Duodenal mucosa (tissue), 2 donors: ENCODE data around the gene CXCL13.
"Not testable (repeated sequence)": the region's sequence is repeated elsewhere in the genome, so short reads cannot be mapped to it uniquely, and the experiment has no call there.

ENCODE experiments used
- H3K27ac ChIP-seq: one replicate; pipeline ENCODE4 v1.7.0; 2013; ENCODE audit warnings: low read depth, low read length
- H3K27me3 ChIP-seq, 2 donors: one replicate each; pipeline ENCODE4 v1.7.0; 2013; ENCODE audit warnings: low read length in 2 of 2, control low read depth in 1 of 2; ENCODE audit not compliant: insufficient read depth in 2 of 2, control insufficient read depth in 1 of 2
- H3K36me3 ChIP-seq, 2 donors: one replicate each; pipeline ENCODE4 v1.7.0; 2013; ENCODE audit warnings: low read length in 2 of 2, control low read depth in 1 of 2; ENCODE audit not compliant: insufficient read depth in 2 of 2, control insufficient read depth in 1 of 2
- H3K4me1 ChIP-seq, 2 donors: one replicate each; pipeline ENCODE4 v1.7.0; 2013; ENCODE audit warnings: low read length in 2 of 2, control low read depth in 1 of 2; ENCODE audit not compliant: insufficient read depth in 2 of 2, control insufficient read depth in 1 of 2
- H3K4me3 ChIP-seq, 2 donors: one replicate each; pipeline ENCODE4 v1.7.0; 2013; ENCODE audit warnings: low read length in 2 of 2, low read depth in 1 of 2
- H3K9ac ChIP-seq, 2 donors: one replicate each; pipeline ENCODE4 v1.7.0; 2013; ENCODE audit warnings: low read length in 2 of 2, low read depth in 1 of 2
- H3K9me3 ChIP-seq, 2 donors: one replicate each; pipeline ENCODE4 v1.7.0; 2013; ENCODE audit warnings: low read length in 2 of 2, control low read depth in 1 of 2; ENCODE audit not compliant: control insufficient read depth in 1 of 2

The CXCL13 gene

DNA sequence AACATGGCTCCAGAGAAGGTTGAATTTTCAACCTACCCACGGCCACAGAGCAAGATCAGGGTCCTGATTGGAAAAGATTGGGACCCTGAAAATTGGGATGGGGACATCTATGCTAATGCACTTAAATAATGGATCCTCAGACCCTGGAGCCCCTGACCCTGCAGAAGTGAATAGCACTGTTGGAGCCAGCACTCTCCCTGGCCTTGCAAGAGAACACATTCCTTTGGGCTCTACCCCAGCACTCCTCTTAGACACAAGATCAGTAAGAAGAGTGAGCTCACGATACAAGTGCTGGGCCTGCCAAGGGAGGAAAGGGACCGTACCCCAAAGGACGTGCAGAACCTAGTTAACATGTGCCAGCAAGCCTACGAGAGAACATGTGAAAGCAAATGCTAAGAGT is 19.9 kb downstream of the CXCL13 start:
- peaks cover 0 to 1% of the 10 kb centered on the region in 2 donors for H3K4me1 ChIP-seq
- no peaks in the 10 kb centered on the region for H3K36me3 ChIP-seq
- H3K9me3 ChIP-seq = no peaks in the 10 kb centered on the region
- H3K27me3 ChIP-seq = no peaks in the 10 kb centered on the region
- H3K9ac ChIP-seq = no peak overlapping the region
- no peak overlapping the region for H3K27ac ChIP-seq
- H3K4me3 ChIP-seq = no peak overlapping the region

DNA sequence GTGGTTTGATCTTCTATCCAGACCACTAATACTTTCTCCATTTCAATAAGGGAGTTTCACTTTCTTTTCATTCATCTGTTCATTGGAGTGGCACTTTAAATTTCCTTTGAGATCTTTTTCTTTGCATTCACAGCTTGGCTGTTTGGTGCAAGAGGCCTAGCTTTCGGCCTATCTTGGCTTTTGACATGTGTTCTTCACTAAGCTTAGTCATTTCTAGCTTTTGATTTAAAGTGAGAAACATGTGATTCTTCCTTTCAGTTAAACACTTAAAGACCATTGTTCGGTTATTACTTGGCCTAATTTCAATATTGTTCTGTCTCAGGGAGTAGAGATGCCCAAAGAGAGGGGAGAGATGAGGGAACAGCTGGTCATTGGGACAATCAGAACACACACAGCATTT is 24.3 kb downstream of the CXCL13 start:
- Histone ChIP-seq H3K27me3 (no peaks in the 10 kb centered on the region), H3K36me3 (no peaks in the 10 kb centered on the region), H3K4me1 (peaks cover 13 to 15% of the 10 kb centered on the region in 2 donors), H3K9me3 (peaks cover 0 to 2% of the 10 kb centered on the region in 2 donors), H3K9ac (no peak overlapping the region), H3K4me3 (no peak overlapping the region), H3K27ac (no peak overlapping the region)

DNA sequence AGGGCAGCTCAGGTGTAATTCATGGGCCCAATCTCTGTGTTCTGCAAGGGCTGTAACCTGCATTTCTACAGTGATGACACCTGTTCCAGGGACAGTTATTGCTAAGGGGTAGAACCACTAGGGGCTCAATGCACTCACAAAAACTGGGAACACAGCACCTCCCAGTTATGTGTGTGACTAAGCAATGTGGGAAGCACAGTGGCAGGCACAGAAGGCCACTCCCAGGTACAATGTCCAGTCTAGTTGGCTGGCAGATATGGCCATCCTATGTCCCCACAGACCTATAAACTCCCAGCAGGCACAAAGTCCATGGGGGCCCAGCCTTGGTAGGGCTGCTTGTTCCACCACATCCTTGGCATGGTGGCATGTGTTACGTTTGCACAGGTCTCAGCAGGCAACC is 25.7 kb downstream of the CXCL13 start:
- Histone ChIP-seq H3K27me3 (no peaks in the 10 kb centered on the region), H3K9ac (no peak overlapping the region), H3K36me3 (no peaks in the 10 kb centered on the region), H3K27ac (no peak overlapping the region), H3K4me3 (peak overlapping the region in 1 of 2 donors; percentile 29), H3K4me1 (peaks cover 13 to 15% of the 10 kb centered on the region in 2 donors), H3K9me3 (peaks cover 0 to 2% of the 10 kb centered on the region in 2 donors)

DNA sequence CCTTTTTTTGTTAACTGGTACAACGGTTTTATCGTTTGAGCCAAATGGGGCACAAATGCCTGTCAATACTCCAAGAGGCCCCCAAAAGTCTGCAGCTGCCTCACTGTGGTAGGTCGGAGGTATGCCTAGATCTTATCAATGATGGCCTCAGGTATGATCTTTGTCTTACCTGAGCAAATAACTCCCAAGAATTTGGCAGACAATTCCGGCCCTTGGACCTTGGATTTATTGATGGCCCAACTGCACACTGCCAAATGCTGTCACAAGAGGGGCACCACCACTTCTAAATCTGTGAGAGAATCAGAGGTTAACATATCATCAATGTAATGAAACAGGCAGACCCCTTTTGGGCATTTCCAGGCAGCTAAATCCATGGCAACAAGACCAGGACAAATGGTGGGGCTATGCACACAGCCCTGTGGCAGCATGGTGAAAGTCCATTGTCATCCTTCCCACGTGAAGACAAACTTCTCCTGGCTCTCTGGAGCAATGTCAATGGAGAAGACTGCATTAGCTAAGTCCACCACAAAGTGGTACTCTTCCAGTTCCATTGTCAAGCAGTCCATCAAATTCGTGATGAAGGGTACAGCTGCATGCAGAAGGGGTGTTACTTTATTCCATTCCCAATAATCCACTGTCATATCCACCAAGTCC is 28.6 kb downstream of the CXCL13 start:
- no peaks in the 10 kb centered on the region for H3K36me3 ChIP-seq
- H3K9ac ChIP-seq = no peak overlapping the region
- H3K27ac ChIP-seq = no peak overlapping the region
- H3K27me3 ChIP-seq = no peaks in the 10 kb centered on the region
- peaks cover 13 to 15% of the 10 kb centered on the region in 2 donors for H3K4me1 ChIP-seq
- H3K4me3 ChIP-seq = no peak overlapping the region
- H3K9me3 ChIP-seq = peaks cover 0 to 2% of the 10 kb centered on the region in 2 donors

DNA sequence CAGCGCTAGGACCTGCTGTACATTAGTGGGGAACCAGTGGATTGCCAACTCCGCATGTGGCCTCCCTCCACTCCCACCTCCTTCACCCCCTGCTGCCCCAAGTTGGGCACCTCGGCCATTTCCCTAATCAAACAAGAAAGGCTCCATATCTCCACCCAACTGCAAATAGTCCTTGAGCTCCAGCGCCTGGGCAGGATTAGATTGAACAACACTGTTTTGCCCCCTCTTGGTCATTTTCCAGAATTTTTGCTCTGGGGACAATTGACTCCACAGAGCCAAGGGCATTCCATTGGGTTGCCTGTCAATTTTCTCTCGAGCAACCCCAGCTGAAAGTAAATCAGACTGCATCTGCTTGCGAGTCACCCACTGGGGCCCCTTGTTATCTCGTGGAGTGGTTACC is 29.6 kb downstream of the CXCL13 start:
- Histone ChIP-seq H3K36me3 (no peaks in the 10 kb centered on the region), H3K9ac (no peak overlapping the region), H3K4me1 (peaks cover 13 to 15% of the 10 kb centered on the region in 2 donors), H3K9me3 (peaks cover 0 to 2% of the 10 kb centered on the region in 2 donors), H3K27me3 (no peaks in the 10 kb centered on the region), H3K27ac (no peak overlapping the region), H3K4me3 (no peak overlapping the region)

DNA sequence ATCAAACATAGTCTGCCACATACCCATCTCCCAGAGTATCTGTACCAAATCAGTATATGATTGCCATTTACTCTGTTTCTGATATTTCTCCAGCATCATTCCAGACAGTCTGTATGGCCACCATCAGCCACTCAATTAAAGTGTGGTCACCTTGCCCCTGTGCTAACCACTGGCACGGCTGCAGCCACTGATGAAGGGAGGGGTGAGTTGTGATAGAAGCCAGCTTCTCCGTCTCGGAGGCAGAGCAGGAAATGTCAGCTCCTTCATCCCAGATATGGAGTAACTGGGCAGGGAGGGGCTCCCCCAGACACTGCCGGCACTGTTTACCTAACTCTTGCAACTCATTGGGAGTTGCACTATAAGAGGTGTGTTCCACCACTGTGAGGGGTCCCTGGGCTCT is 30.3 kb downstream of the CXCL13 start:
- H3K27me3 ChIP-seq = no peaks in the 10 kb centered on the region
- H3K9me3 ChIP-seq = peaks cover 0 to 2% of the 10 kb centered on the region in 2 donors
- H3K27ac ChIP-seq = no peak overlapping the region
- H3K9ac ChIP-seq = no peak overlapping the region
- no peak overlapping the region for H3K4me3 ChIP-seq
- no peaks in the 10 kb centered on the region for H3K36me3 ChIP-seq
- H3K4me1 ChIP-seq = peaks cover 10 to 13% of the 10 kb centered on the region in 2 donors

DNA sequence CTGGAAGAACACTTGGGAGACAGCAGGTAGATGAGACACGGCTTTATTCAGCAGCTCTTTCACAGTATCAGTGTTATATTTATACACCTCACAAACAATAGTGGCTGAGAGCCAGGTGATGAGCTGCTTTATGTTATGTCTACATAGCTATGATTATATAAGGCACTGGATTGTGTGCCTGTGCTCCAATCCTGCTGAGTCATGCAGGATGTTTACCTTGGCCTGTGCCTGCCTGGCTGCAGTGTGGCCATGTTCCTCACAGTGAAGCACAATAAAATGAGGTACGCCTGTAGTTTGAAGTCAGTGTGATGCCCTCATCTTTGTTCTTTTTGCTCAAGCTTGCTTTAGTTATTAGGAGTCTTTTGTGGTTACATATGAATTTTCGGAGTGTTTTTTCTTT is 31.3 kb downstream of the CXCL13 start:
- Histone ChIP-seq H3K4me3 (no peak overlapping the region), H3K27me3 (no peaks in the 10 kb centered on the region), H3K27ac (no peak overlapping the region), H3K9ac (no peak overlapping the region), H3K36me3 (no peaks in the 10 kb centered on the region), H3K9me3 (peaks cover 0 to 2% of the 10 kb centered on the region in 2 donors), H3K4me1 (peaks cover 0 to 3% of the 10 kb centered on the region in 2 donors)

DNA sequence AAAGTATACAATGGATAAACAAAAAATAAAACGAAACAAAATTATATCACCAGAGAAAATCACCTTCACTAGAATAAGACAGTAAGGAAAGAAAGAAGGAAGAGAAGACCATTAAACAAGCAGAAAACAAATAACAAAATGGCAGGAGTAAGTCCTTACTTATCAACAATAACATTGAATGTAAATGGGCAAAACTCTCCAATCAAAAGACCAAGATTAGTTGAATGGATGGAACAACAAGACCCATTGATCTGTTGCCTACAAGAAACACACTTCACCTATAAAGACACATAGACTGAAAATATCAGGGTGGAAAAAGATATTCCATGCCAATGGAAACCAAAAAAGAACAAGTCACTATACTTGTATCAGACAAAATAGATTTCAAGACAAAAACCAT is 38.4 kb downstream of the CXCL13 start:
- H3K36me3 ChIP-seq, H3K27ac ChIP-seq, H3K27me3 ChIP-seq, H3K9ac ChIP-seq, H3K4me1 ChIP-seq, H3K4me3 ChIP-seq: not testable (repeated sequence)
- H3K9me3 ChIP-seq = peaks cover 0 to 16% of the 10 kb centered on the region in 2 donors

DNA sequence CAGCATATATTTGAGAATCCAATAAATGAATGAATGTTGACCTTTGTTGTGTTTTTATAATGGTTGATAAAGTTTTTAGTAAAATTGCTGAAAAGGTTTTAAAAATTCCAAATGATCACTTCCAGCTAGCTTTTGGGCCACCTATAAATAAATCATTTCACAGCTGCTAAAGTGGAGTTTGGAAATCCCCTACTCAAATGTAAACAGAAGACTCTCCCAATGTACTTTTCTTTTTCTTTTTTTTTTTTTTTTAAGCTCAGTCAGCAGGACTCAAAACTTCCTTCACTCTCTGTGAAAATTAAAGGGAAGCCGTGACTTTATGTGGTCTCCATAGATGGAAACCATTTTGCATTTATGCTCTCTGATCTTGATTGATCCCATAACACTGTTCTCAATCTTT is 45.2 kb downstream of the CXCL13 start:
- Histone ChIP-seq H3K36me3 (no peaks in the 10 kb centered on the region), H3K27me3 (no peaks in the 10 kb centered on the region), H3K4me1 (peaks cover 8 to 21% of the 10 kb centered on the region in 2 donors), H3K27ac (no peak overlapping the region), H3K9me3 (peaks cover 0 to 8% of the 10 kb centered on the region in 2 donors), H3K9ac (no peak overlapping the region), H3K4me3 (no peak overlapping the region)

DNA sequence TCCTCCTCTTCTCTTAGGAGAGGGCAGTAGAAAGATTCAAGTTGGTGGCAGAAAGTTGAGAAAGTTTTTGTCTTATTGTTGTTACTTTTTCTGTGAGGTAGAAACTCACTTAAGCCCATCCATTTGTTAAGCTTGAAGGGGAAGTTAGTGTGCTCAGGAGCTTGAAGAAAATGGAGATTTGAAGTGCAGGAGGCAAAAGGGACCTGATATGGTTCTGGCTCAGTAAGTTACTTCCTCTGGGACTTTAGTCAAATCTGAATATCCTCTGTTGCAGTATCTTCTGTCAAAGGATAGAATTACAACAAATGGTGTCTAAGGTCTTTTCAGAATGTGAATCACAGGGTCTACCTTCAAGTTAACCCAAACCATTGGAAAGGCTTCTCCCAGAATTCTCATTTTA is 46.2 kb downstream of the CXCL13 start:
- Histone ChIP-seq H3K36me3 (no peaks in the 10 kb centered on the region), H3K9ac (no peak overlapping the region), H3K27ac (no peak overlapping the region), H3K4me1 (peaks cover 8 to 21% of the 10 kb centered on the region in 2 donors), H3K9me3 (peaks cover 0 to 4% of the 10 kb centered on the region in 2 donors), H3K4me3 (no peak overlapping the region), H3K27me3 (no peaks in the 10 kb centered on the region)
